ENCODE results near the gene EFNA3.

GRCh38 chr1:155134322-155134721, 55.7 kb downstream of the EFNA3 start:
- TF ChIP-seq, protein P1, sequence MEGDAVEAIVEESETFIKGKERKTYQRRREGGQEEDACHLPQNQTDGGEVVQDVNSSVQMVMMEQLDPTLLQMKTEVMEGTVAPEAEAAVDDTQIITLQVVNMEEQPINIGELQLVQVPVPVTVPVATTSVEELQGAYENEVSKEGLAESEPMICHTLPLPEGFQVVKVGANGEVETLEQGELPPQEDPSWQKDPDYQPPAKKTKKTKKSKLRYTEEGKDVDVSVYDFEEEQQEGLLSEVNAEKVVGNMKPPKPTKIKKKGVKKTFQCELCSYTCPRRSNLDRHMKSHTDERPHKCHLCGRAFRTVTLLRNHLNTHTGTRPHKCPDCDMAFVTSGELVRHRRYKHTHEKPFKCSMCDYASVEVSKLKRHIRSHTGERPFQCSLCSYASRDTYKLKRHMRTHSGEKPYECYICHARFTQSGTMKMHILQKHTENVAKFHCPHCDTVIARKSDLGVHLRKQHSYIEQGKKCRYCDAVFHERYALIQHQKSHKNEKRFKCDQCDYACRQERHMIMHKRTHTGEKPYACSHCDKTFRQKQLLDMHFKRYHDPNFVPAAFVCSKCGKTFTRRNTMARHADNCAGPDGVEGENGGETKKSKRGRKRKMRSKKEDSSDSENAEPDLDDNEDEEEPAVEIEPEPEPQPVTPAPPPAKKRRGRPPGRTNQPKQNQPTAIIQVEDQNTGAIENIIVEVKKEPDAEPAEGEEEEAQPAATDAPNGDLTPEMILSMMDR (IDR thresholded peaks at IDR 0.05) = no peak
- TF ChIP-seq POLR2A (IDR thresholded peaks at IDR 0.05) = no peak
